ENCODE results near the gene HDAC4. TPM values are rescaled to one million over a fixed set of nuclear protein-coding genes. Genes with fewer than 3 reads are reported as not detected.

Gene HDAC4
- total RNA-seq, 1 experiment from 2014 or later, result 32.0 TPM

- H3K4me2 ChIP-seq (ENCODE audit: insufficient read depth, insufficient read length, low read length), result no peak overlapping the region
- no peaks in the 10 kb centered on the region; a peak in 1 of 7 replicates for H3K36me3 Mint-ChIP-seq (ENCODE audit: insufficient read depth in 1 of 3, low read depth in 3 of 3)
- no peak overlapping the region for H2BK120ac ChIP-seq (ENCODE audit: low read depth, low read length, poor library complexity, severe bottlenecking)
- TF ChIP-seq CTCF (conservative IDR thresholded peaks at IDR 0.05), result peak; percentile 33; the same call in 2 of the 3 replicates
- no CpG with 5 or more reads among the region's 22 CpGs for WGBS (ENCODE audit: extremely low coverage, insufficient read length, low lambda C conversion rate)
- H3K27me3 ChIP-seq (ENCODE audit: insufficient read depth, low read length), result no peaks in the 10 kb centered on the region; the same call in 1 of the 2 replicates
- no peak overlapping the region for H3K56ac ChIP-seq (ENCODE audit: insufficient read length, low read depth, low read length)
- no peaks in the 10 kb centered on the region for H3K27me3 Mint-ChIP-seq (ENCODE audit: low read depth)
- no peak overlapping the region for H2AK5ac ChIP-seq (ENCODE audit: insufficient read length, low read length)
- H3K27ac ChIP-seq (ENCODE audit: insufficient read length, low read depth, low read length), result no peak overlapping the region
- H4K8ac ChIP-seq (replicated peaks; ENCODE audit: insufficient read length, low read depth, low read length), result no peak overlapping the region
- DNase-seq, result no peak
- H3K4me1 Mint-ChIP-seq, result peaks cover 55 to 67% of the 10 kb centered on the region in 2 experiments
- H3K18ac ChIP-seq (ENCODE audit: insufficient read length, low read depth, low read length), result no peak overlapping the region
- no peak overlapping the region for H3K4ac ChIP-seq (ENCODE audit: low read depth, low read length)
- no peak overlapping the region for H3K4me3 Mint-ChIP-seq
- no peak overlapping the region for H2BK12ac ChIP-seq (ENCODE audit: insufficient read length, low read depth, low read length)
- H3K27ac Mint-ChIP-seq, result peak overlapping the region in 2 of 3 experiments; percentile 44; a peak in 2 of 7 replicates
- no peak overlapping the region; the same call in 1 of the 2 replicates for H3K14ac ChIP-seq (ENCODE audit: insufficient read depth, low read length)
- no peak overlapping the region for H3T11ph ChIP-seq (ENCODE audit: low read length)
- H3K9me3 Mint-ChIP-seq, result no peaks in the 10 kb centered on the region
- H3K23me2 ChIP-seq (ENCODE audit: insufficient read length, low read depth, low read length, poor library complexity, severe bottlenecking), result no peaks in the 10 kb centered on the region
- no peaks in the 10 kb centered on the region for H3K9me3 ChIP-seq (ENCODE audit: control insufficient read depth, low read depth, low read length)
- no peak overlapping the region for H4K91ac ChIP-seq (ENCODE audit: insufficient read length, low read depth, low read length)
- peaks cover 6% of the 10 kb centered on the region; the same call in 1 of the 2 replicates for H3K4me1 ChIP-seq (ENCODE audit: insufficient read depth, low read length)
- H3K23ac ChIP-seq (ENCODE audit: insufficient read length, low read depth, low read length), result no peak overlapping the region
- H2BK5ac ChIP-seq (ENCODE audit: insufficient read length, low read length), result no peak overlapping the region
- peaks cover 11% of the 10 kb centered on the region; the same call in 1 of the 2 replicates for H3K79me2 ChIP-seq (ENCODE audit: insufficient read depth, low read length)
- peaks cover 9% of the 10 kb centered on the region for H3K79me1 ChIP-seq (ENCODE audit: insufficient read depth, low read depth, low read length, poor library complexity, severe bottlenecking)
- H2BK20ac ChIP-seq (ENCODE audit: low read depth, low read length, poor library complexity, severe bottlenecking), result no peak overlapping the region
- no peaks in the 10 kb centered on the region for H4K20me1 ChIP-seq (ENCODE audit: control insufficient read depth, insufficient read depth, insufficient read length)
- no peak overlapping the region for H2AFZ ChIP-seq (ENCODE audit: low read length)
- no peak overlapping the region for H2BK15ac ChIP-seq (ENCODE audit: low read depth, low read length)
- no peak overlapping the region for H4K5ac ChIP-seq (ENCODE audit: insufficient read length, low read depth, low read length)
- no peak overlapping the region for H3K9ac ChIP-seq (ENCODE audit: extremely low read depth, insufficient read length, low read length)
Observed at GRCh38 chr2:239267288-239267951, 133.4 kb downstream of the HDAC4 start.
